Tibial nerve (tissue), 3 donors: ENCODE data around the gene CHI3L1.

Source experiments
- POLR2A ChIP-seq, 2 donors: fragments of 450-650 bp; IDR thresholded peaks; one replicate each; pipeline ENCODE4 v1.6.1; 2017; ENCODE audit warnings: antibody characterized with exemption in 2 of 2, mild to moderate bottlenecking in 2 of 2, moderate library complexity in 2 of 2
- TF ChIP-seq, protein P1 (sequence below), 5 experiments: fragments of 200-600 bp in 3 of 5; fragments of 450-650 bp in 2 of 5; sonication (generic) in 3 of 5; IDR thresholded peaks; one replicate each; pipeline ENCODE4 v1.5.1; 2016 to 2019; ENCODE audit warnings: antibody characterized with exemption in 5 of 5, mild to moderate bottlenecking in 3 of 5, moderate library complexity in 2 of 5

- TF ChIP-seq, protein P1, sequence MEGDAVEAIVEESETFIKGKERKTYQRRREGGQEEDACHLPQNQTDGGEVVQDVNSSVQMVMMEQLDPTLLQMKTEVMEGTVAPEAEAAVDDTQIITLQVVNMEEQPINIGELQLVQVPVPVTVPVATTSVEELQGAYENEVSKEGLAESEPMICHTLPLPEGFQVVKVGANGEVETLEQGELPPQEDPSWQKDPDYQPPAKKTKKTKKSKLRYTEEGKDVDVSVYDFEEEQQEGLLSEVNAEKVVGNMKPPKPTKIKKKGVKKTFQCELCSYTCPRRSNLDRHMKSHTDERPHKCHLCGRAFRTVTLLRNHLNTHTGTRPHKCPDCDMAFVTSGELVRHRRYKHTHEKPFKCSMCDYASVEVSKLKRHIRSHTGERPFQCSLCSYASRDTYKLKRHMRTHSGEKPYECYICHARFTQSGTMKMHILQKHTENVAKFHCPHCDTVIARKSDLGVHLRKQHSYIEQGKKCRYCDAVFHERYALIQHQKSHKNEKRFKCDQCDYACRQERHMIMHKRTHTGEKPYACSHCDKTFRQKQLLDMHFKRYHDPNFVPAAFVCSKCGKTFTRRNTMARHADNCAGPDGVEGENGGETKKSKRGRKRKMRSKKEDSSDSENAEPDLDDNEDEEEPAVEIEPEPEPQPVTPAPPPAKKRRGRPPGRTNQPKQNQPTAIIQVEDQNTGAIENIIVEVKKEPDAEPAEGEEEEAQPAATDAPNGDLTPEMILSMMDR (IDR thresholded peaks at IDR 0.05), result no peak
- TF ChIP-seq POLR2A (IDR thresholded peaks at IDR 0.05), result no peak
Measured at GRCh38 chr1:203178821-203179666, 7.5 kb downstream of the CHI3L1 start.
